OCI-M2 (cell line): ENCODE results near the gene LGALS4.
"Not testable (repeated sequence)": the region's sequence is repeated elsewhere in the genome, so short reads cannot be mapped to it uniquely, and the experiment has no call there.

Experiments
- DNase-seq: peaks from one replicate; lab custom pipeline; 2025; ENCODE audit not compliant: unreplicated experiment; lab: John Stamatoyannopoulos, UW

The LGALS4 gene

DNA sequence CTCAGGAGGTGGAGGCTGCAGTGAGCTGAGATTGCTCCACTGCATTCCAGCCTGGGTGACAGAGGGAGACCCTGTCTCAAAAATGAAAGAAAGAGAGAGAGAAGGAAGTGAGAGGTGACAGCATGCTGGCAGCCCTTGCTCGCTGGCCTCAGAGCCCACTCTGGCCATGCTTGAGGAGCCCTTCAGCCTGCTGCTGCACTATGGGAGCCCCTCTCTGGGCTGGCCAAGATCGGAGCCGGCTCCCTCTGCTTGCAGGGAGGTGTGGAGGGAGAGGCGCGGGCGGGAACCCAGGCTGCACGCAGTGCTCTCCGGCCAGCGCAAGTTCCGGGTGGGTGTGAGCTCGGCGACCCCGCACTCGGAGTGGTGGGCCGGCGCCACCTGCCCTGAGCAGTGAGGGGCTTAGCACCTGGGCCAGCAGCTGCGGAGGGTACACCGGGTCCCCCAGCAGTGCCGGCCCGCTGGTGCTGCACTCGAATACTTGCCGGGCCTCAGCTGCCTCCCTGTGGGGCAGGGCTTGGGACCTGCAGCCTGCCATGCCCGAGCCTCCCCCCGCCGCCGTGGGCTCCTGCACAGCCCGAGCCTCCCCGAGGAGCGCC lies 8.6 kb upstream of the LGALS4 start:
- not testable (repeated sequence) for DNase-seq

DNA sequence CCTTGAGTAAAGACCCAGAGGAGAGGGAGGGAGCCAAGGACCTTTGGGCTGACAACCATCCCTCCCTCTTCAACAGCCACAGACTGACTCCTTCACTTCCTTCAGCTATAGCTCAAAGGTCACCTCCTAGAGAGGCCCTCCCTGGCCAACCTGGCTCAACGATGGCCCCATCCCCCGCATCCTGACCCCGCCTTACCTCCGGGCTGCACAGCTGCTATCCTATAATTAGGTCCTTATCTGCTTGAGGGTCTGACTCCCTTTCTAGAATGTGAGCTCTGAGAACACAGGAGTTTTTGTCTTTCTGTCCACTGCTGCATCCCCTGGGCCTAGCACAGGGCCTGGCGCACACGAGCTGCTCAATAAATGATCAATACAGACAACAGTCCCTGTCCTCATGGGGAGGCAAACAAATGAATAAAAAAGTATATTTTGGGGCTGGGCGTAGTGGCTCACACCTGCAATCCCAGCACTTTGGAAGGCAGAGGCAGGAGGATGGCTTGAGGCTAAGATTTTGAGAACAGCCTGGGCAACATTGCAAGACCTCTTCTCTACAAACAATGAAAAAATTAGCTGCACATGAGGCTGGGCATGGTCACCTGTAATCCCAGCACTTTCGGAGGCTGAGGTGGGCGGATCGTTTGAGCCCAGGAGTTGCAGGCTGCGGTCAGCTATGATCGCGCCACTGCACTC lies 6.6 kb upstream of the LGALS4 start:
- no peak for DNase-seq

- no peak for DNase-seq
These were observed 4.3 kb upstream of the LGALS4 start for GRCh38 chr19:38817081-38817480.

DNA sequence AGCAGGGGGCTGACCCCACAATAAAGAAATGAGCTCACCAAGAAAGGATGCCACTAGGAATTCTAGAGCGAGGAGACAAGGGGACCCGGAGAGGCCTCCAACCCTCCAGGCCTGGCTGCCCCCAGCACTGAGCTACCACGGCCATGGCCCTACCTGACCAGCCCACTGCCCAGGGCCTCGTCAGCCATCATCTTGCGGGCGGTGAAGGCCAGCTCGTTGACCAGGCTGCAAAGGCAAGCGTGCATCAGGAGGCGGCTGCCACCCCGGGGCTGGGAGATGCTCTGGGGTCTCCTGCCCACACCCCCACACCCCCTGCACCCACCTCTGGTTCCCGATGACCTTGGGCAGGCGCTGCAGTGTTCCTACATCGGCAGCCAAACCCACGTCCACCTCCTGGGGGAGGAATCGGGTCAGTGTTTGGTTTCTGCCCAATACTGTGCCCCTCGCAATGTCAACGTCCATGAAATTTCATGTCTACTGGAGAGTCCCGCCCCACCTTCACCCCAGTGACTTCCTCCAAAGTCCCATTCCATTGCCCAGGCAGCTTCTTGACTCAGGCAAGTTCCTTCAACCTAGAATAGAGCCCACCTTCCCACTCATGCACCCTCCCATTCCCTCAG lies 3.5 kb upstream of the LGALS4 start:
- DNase-seq: no peak

GRCh38 chr19:38815059-38816001 lies 2.6 kb upstream of the LGALS4 start:
- DNase-seq: no peak

- DNase-seq: not testable (repeated sequence)
These were observed 1.2 kb upstream of the LGALS4 start for GRCh38 chr19:38813932-38814331.

- DNase-seq: no peak
These were observed 578 bp upstream of the LGALS4 start for GRCh38 chr19:38813323-38813722.

- no peak for DNase-seq
These were observed 520 bp downstream of the LGALS4 start for GRCh38 chr19:38812009-38812840.

- DNase-seq: no peak
These were observed 3.0 kb downstream of the LGALS4 start for GRCh38 chr19:38809592-38810252.

DNA sequence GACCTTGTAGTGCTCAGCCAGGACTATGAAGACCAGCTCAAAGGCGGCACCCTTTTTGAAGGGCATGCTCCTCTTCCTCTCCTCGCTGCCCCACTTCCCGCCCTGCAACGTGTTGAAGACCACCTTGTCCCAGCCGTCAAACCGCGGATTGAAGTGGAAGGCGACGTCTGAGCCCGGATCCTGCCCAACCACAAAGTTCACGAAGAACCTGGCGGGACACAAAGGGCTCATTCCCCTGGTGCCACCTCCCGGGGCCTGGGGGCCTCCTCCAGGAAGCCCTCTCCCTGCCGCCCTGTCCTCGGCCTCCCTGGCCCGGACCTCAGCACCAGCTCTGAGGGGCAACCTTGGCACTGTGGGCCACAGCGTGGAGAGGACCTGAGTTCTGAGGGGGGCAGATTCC lies 4.0 kb downstream of the LGALS4 start:
- no peak for DNase-seq

DNA sequence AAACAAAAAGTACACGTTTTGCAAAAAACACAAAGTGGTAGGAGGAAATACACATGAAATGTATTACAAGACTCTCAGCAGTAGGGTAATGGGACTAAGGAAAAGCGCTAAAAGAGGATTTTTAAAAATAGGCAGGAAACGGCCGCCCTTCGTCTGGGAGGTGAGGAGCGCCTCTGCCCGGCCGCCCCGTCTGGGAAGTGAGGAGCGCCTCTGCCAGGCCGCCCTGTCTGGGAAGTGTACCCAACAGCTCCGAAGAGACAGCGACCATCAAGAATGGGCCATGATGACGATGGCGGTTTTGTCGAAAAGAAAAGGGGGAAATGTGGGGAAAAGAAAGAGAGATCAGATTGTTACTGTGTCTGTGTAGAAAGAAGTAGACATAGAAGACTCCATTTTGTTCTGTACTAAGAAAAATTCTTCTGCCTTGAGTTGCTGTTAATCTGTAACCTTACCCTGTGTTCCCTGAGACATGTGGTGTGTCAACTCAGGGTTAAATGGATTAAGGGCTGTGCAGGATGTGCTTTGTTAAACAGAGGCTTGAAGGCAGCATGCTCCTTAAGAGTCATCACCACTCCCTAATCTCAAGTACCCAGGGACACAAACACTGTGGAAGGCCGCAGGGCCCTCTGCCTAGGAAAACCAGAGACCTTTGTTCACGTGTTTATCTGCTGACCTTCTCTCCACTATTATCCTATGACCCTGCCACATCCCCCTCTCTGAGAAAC lies 5.2 kb downstream of the LGALS4 start:
- not testable (repeated sequence) for DNase-seq

GRCh38 chr19:38806371-38806770 lies 6.4 kb downstream of the LGALS4 start:
- no peak for DNase-seq

DNA sequence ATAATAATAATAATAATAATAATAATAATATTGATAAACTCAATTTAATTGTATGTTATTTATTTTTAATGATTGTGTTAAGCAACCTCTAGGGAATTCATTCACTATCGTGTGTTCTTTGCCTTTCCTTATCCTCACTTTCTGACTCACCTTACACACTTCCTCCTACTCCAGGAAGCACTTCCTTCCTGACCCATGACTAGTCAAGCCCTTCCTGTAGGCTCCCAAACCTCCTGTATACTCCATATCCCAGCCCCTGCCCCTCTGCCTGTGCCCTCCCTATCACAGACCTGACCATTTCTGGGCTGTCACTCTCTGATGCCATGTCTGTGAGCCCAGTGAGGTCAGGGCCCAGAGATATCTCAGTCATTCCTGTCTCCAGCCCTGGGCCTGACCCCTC lies 7.6 kb downstream of the LGALS4 start:
- no peak for DNase-seq

DNA sequence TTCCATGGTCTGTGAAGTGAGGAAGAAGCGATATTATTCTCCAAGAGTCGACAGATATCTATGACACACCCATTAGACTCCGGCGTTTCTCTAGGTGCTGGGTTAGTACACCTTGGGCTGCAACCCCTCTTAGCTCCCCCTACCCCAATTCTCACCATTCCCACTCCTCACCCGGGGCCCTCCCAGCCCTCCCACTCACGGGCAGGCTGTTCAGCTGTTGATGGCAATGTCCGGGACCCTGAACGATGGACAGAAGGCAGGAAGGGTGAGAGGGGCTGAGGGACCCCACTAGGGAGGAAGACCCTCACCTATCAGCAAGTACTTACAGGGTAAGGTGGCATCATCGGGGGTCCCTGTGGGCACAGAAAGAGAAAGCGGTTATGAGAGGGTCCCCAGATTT lies 9.2 kb downstream of the LGALS4 start:
- no peak for DNase-seq

DNA sequence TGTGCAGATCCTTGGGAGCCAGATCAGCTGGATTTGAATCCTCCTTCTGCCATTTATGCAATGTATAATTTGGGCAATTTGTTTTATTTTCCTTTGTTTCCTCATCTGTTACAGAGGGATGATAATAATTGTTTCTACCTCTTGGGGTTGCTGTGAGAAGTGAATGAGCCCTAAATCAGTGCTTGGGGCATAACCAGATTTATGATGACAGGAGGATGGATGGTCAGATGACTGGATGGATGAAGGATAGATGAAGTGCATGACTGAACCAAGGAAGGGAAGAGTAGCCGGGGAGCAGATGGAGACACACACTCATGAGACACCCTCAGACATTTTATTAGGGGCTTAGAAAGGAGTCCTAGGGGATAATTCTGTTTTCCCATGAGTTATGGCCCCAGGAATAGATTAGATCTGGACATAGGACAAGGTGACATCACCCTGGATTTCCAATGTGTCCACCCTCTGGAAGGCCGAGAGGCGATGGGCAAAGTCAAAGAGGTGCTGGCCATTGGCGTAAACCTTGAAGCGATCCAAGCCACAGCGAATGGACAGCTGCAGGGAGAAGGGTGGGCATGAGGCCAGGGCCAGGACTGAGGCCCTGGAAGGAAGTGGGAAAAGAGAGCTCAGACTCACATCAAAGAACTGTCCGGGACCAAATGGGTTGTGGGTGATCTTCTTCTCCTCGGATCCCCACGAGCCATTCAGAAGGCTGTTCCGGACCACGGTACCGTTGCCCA lies 11.2 kb downstream of the LGALS4 start:
- DNase-seq: no peak

GRCh38 chr19:38800577-38801347 lies 12.0 kb downstream of the LGALS4 start:
- DNase-seq: no peak

- no peak for DNase-seq
These were observed 13.6 kb downstream of the LGALS4 start for GRCh38 chr19:38799104-38799503.

GRCh38 chr19:38797781-38798180 lies 15.0 kb downstream of the LGALS4 start:
- DNase-seq: not testable (repeated sequence)
